ENCODE results near the gene KATNIP. TPM values are rescaled to one million over a fixed set of nuclear protein-coding genes. Genes with fewer than 3 reads are reported as not detected.
A peak's percentile ranks its signal among the peaks of the same experiment; 100 is the strongest.

The KATNIP gene
- polyA plus RNA-seq, 1 experiment: 21.2 TPM

GRCh38 chr16:27572711-27573110 is 22.8 kb downstream of the KATNIP start:
- H3K27ac ChIP-seq (ENCODE audit: low read depth, low read length): no peak overlapping the region
- DNase-seq (ENCODE audit: low read depth, low spot score): no peak
- TF ChIP-seq, protein P1, sequence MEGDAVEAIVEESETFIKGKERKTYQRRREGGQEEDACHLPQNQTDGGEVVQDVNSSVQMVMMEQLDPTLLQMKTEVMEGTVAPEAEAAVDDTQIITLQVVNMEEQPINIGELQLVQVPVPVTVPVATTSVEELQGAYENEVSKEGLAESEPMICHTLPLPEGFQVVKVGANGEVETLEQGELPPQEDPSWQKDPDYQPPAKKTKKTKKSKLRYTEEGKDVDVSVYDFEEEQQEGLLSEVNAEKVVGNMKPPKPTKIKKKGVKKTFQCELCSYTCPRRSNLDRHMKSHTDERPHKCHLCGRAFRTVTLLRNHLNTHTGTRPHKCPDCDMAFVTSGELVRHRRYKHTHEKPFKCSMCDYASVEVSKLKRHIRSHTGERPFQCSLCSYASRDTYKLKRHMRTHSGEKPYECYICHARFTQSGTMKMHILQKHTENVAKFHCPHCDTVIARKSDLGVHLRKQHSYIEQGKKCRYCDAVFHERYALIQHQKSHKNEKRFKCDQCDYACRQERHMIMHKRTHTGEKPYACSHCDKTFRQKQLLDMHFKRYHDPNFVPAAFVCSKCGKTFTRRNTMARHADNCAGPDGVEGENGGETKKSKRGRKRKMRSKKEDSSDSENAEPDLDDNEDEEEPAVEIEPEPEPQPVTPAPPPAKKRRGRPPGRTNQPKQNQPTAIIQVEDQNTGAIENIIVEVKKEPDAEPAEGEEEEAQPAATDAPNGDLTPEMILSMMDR (IDR thresholded peaks at IDR 0.05; ENCODE audit: low read depth, low read length): no peak
- H3K27me3 ChIP-seq (ENCODE audit: control insufficient read depth, insufficient read depth, low read length): no peaks in the 10 kb centered on the region
- no peaks in the 10 kb centered on the region for H3K9me3 ChIP-seq (ENCODE audit: control insufficient read depth, insufficient read depth, low read length)
- H3K4me3 ChIP-seq (ENCODE audit: low read depth, low read length): no peak overlapping the region
- POLR2A ChIA-PET: no interaction called here
- CTCF ChIA-PET: no interaction called here

DNA sequence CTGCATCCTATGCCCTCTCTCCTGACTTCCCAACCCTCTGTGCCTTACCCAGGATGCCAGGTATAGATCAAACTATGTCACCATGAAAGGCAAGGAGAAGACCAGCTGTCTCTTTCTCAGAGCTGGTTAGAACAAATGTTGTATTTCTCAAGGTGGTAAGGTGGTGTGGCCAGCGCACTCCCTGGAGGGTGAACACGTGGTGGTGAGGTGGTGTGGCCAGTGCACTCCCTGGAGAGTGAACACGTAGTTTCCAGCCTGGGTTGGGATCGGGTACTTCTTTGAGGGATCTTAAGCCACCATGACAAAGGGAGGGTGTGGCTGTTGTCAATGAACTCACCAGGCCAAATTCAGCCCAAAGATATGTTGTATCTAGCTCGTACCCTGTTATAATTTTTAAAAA is 26.8 kb downstream of the KATNIP start:
- POLR2A ChIA-PET: no interaction called here
- no peak for DNase-seq (ENCODE audit: low read depth, low spot score)
- TF ChIP-seq, protein P1 (IDR thresholded peaks at IDR 0.05; ENCODE audit: low read depth, low read length): no peak
- Histone ChIP-seq H3K4me3 (ENCODE audit: low read depth, low read length) (no peak overlapping the region), H3K27ac (ENCODE audit: low read depth, low read length) (no peak overlapping the region), H3K27me3 (ENCODE audit: control insufficient read depth, insufficient read depth, low read length) (no peaks in the 10 kb centered on the region), H3K9me3 (ENCODE audit: control insufficient read depth, insufficient read depth, low read length) (no peaks in the 10 kb centered on the region)
- CTCF ChIA-PET: interaction anchor here (0.7 kb wide), 1 partner anchor 64 kb away, joined by 3 read pairs; no protein-coding TSS in a partner anchor

GRCh38 chr16:27579087-27579980 is 29.4 kb downstream of the KATNIP start:
- TF ChIP-seq, protein P1 (IDR thresholded peaks at IDR 0.05; ENCODE audit: low read depth, low read length): no peak
- ChIA-PET CTCF (interaction anchor here (1.2 kb wide), 1 partner anchor 61 kb away, joined by 3 read pairs; no protein-coding TSS in a partner anchor), POLR2A (no interaction called here)
- H3K27me3 ChIP-seq (ENCODE audit: control insufficient read depth, insufficient read depth, low read length): no peaks in the 10 kb centered on the region
- DNase-seq (ENCODE audit: low read depth, low spot score): peak; percentile 3
- H3K4me3 ChIP-seq (ENCODE audit: low read depth, low read length): no peak overlapping the region
- H3K27ac ChIP-seq (ENCODE audit: low read depth, low read length): peak overlapping the region; percentile 75
- no peaks in the 10 kb centered on the region for H3K9me3 ChIP-seq (ENCODE audit: control insufficient read depth, insufficient read depth, low read length)

DNA sequence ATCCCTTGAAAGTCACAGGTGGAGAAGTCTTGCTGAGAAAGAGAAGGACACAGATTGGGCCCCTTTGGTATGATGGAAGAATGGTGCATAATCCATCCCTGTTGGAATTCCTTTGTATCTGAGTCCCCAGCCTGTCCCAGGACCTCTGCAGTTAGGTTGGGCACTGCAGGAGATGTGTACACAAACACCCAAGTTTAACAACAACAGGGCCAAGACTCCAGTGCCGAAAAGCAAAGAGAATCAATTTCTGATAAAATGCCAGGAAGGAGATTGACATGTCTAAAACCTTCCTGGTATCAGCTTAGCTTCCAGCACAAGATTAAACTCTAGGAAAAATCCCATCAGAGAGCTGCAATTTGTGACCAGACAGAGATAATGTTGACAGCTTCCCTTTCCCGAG is 32.9 kb downstream of the KATNIP start:
- TF ChIP-seq, protein P1 (IDR thresholded peaks at IDR 0.05; ENCODE audit: low read depth, low read length): no peak
- DNase-seq (ENCODE audit: low read depth, low spot score): no peak
- Histone ChIP-seq H3K9me3 (ENCODE audit: control insufficient read depth, insufficient read depth, low read length) (no peaks in the 10 kb centered on the region), H3K27ac (ENCODE audit: low read depth, low read length) (no peak overlapping the region), H3K4me3 (ENCODE audit: low read depth, low read length) (no peak overlapping the region), H3K27me3 (ENCODE audit: control insufficient read depth, insufficient read depth, low read length) (no peaks in the 10 kb centered on the region)
- ChIA-PET POLR2A (no interaction called here), CTCF (interaction anchor here (1.6 kb wide), 1 partner anchor 57 kb away, joined by 4 read pairs; no protein-coding TSS in a partner anchor)

DNA sequence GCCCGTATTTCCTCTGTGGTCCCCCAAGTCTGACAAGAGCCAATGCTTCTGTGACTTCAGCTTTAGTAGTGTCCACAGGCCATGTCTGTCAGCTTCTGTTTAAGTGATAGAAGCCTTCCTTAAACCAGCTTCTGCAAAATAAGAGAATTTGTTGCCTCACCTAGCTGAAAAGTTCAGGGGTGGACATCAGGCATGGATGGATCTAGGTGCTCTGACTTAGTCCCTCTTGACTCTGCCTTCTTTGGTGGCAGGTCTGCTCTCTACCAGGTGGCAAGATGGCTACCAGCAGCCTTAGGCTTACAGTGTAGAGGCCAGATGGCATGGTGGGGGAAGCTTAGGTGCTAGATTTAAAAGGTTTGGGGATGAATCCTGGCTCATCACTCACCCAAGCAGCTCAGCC is 33.7 kb downstream of the KATNIP start:
- H3K9me3 ChIP-seq (ENCODE audit: control insufficient read depth, insufficient read depth, low read length): no peaks in the 10 kb centered on the region
- no peak overlapping the region for H3K27ac ChIP-seq (ENCODE audit: low read depth, low read length)
- no peak for DNase-seq (ENCODE audit: low read depth, low spot score)
- H3K4me3 ChIP-seq (ENCODE audit: low read depth, low read length): no peak overlapping the region
- POLR2A ChIA-PET: no interaction called here
- H3K27me3 ChIP-seq (ENCODE audit: control insufficient read depth, insufficient read depth, low read length): no peaks in the 10 kb centered on the region
- CTCF ChIA-PET: interaction anchor here (1.6 kb wide), 1 partner anchor 56 kb away, joined by 4 read pairs; no protein-coding TSS in a partner anchor
- TF ChIP-seq, protein P1 (IDR thresholded peaks at IDR 0.05; ENCODE audit: low read depth, low read length): no peak
